Peyer's patch (tissue), 4 donors: ENCODE results near the gene KCNG4.

Experiments
- CTCF ChIP-seq, 6 experiments: fragments of 450-650 bp in 4 of 6; fragments of 200-600 bp in 2 of 6; sonication (generic) in 1 of 6; IDR thresholded peaks; one replicate each; pipeline ENCODE4 v1.5.1; 2017 to 2019; ENCODE audit warnings: antibody characterized with exemption in 6 of 6, mild to moderate bottlenecking in 3 of 6, moderate library complexity in 1 of 6
- POLR2A ChIP-seq, 2 donors: fragments of 450-650 bp; IDR thresholded peaks; one replicate each; pipeline ENCODE4 v1.5.1; 2017; ENCODE audit warnings: antibody characterized with exemption in 2 of 2, mild to moderate bottlenecking in 2 of 2, moderate library complexity in 2 of 2

GRCh38 chr16:84198401-84198800 is 41.4 kb downstream of the KCNG4 start:
- TF ChIP-seq CTCF (IDR thresholded peaks at IDR 0.05), result no peak
- TF ChIP-seq POLR2A (IDR thresholded peaks at IDR 0.05), result no peak
